Cardiac fibroblast (primary cell): ENCODE results near the gene GARNL3.

Experiments used
- DNase-seq, 2 donors: peaks; one replicate each; pipeline versions ENCODE4 v3.0.0 to v3.0.0-alpha.2; 2010; ENCODE audit warnings: low read depth in 2 of 2
- H3K4me3 ChIP-seq, 2 donors: replicated peaks in 1 of 2; 1 replicate in 1 of 2; 2 replicates in 1 of 2; pipeline ENCODE4 v1.5.1; 2011; ENCODE audit warnings: low read depth in 2 of 2, low read length in 2 of 2, mild to moderate bottlenecking in 2 of 2, moderate library complexity in 1 of 2
- TF ChIP-seq, protein P1 (sequence below): IDR thresholded peaks from one replicate; pipeline ENCODE4 v1.5.1; 2011; ENCODE audit warnings: low read depth, mild to moderate bottlenecking, low read length, inconsistent platforms

GARNL3 gene

DNA sequence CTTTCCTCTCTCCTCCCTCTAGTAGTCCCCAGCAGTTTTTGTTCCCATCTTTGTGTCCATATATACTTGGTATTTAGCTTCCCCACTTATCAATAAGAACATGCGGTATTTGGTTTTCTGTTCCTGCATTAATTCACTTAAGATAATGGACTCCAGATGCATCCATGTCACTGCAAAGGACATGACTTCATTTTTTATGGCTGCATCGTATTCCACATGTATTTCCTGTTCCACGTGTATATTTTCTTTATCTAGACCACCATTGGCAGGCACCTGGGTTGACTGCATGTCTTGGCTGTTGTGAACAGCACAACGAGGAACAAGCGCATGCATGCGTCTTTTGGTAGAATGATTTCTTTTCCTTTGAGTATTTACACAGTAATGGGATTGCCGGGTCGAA is 165.8 kb downstream of the GARNL3 start:
- no peak overlapping the region for H3K4me3 ChIP-seq
- TF ChIP-seq, protein P1, sequence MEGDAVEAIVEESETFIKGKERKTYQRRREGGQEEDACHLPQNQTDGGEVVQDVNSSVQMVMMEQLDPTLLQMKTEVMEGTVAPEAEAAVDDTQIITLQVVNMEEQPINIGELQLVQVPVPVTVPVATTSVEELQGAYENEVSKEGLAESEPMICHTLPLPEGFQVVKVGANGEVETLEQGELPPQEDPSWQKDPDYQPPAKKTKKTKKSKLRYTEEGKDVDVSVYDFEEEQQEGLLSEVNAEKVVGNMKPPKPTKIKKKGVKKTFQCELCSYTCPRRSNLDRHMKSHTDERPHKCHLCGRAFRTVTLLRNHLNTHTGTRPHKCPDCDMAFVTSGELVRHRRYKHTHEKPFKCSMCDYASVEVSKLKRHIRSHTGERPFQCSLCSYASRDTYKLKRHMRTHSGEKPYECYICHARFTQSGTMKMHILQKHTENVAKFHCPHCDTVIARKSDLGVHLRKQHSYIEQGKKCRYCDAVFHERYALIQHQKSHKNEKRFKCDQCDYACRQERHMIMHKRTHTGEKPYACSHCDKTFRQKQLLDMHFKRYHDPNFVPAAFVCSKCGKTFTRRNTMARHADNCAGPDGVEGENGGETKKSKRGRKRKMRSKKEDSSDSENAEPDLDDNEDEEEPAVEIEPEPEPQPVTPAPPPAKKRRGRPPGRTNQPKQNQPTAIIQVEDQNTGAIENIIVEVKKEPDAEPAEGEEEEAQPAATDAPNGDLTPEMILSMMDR: no peak
- DNase-seq: no peak

DNA sequence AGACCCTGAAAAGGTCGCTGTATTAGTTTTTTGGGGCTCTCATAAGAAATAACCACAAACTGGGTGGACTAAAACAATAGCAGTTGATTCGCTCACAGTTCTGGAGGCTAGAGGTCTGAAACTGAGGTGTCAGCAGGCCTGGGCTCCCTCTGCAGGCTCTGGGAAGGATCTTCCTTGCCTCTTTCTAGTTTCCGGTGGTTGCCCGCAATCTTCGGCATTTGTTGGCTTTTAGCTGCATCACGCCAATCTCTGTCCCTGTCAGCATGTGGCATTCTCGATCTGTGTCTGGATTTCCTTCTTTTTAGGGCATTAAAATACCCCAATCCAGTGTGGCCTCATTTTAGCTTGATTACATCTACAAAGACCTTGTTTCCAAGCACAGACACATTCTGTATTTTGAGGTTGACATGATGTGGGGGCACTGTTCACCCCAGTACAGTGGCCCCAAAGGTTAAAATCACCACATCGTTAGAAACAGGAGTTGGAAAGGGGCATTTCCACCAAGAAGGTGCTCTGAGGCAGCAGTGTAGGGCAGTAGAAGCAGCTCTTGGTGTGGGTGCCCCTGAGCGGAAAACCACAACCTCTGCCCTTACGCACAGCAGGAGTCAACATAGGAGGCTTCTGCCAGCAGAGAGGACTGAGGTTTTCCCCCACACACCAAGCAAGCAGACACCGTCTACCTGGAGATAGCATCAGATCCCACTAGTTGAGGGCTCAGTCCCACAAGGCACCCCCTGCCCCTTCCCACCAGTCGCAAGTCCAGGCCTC is 173.1 kb downstream of the GARNL3 start:
- no peak for DNase-seq
- TF ChIP-seq, protein P1: no peak
- no peak overlapping the region for H3K4me3 ChIP-seq

DNA sequence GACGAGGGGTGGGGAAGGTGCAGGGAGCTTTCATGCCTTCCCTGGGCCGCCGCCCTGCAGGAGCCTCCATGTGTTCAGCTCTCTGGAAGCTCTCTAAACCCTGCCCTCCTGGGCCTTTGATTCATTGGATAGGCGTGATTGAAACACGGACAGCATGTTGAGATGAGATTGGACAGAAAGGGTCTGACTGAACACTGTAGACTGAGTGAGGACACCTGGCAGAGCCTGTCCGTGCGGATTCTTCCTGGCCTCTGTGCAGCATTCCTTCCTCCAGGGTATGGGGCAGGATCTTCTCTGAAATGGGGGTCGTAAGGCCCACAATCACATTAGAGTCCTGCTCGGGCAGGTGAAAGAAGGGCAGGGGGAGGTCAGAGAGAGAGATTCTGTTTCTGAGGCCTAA is 173.8 kb downstream of the GARNL3 start:
- TF ChIP-seq, protein P1: no peak
- DNase-seq: no peak
- H3K4me3 ChIP-seq: no peak overlapping the region
